IPS DF 6.9 (cell line): ENCODE results near the gene ZNF746.

Experiments
- DNase-seq: peaks from one replicate; pipeline ENCODE4 v3.0.0-alpha.2; 2013; ENCODE audit warnings: low read depth, low spot score
- H3K27ac ChIP-seq: one replicate; pipeline ENCODE4 v1.5.1; 2013; ENCODE audit warnings: low read length, control low read depth
- H3K27me3 ChIP-seq: 2 replicates; pipeline ENCODE4 v1.6.1; 2013; ENCODE audit warnings: mild to moderate bottlenecking, low read length; ENCODE audit not compliant: control insufficient read depth, insufficient read depth
- H3K36me3 ChIP-seq: 2 replicates; pipeline ENCODE4 v1.6.1; 2013; ENCODE audit warnings: low read length; ENCODE audit not compliant: control insufficient read depth, insufficient read depth
- H3K4me1 ChIP-seq: 2 replicates; pipeline ENCODE4 v1.6.1; 2013; ENCODE audit warnings: low read length; ENCODE audit not compliant: control insufficient read depth, insufficient read depth
- H3K4me3 ChIP-seq: 2 replicates; pipeline ENCODE4 v1.5.1; 2013; ENCODE audit warnings: mild to moderate bottlenecking, low read length
- H3K9me3 ChIP-seq: 2 replicates; pipeline ENCODE4 v1.6.1; 2013; ENCODE audit warnings: low read length, inconsistent platforms; ENCODE audit not compliant: control insufficient read depth, insufficient read depth
- WGBS: extraction: QIAGEN DNeasy Blood & Tissue Kit; methylation state at CpG from one replicate; pipeline ENCODE4 v1.1.7; 2013; ENCODE audit warnings: mixed read lengths, missing lambda C conversion rate; ENCODE audit not compliant: insufficient read length, insufficient coverage; 5-methylcytosine and 5-hydroxymethylcytosine counted together

The ZNF746 gene

DNA sequence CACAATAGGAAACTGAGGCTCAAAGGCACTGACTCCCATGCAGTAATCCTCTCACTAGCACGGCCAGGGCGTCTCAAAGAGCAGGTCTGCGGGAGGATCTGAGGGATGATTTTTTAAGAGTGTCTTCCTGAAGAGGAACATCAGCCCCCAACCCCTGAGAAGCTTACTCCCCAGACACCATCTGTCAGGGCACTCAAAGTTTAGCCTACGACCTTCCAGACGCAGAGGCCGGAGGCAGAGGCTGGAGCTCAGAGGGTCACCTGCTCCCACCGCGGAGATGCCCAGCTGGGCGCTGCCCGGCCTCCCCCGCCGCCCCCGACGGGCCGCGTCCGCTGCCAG is 38.4 kb downstream of the ZNF746 start:
- WGBS = no CpG with 5 or more reads among the region's 17 CpGs
- Histone ChIP-seq H3K27me3 (peaks cover 8% of the 10 kb centered on the region; the same call in 1 of the 2 replicates), H3K9me3 (no peaks in the 10 kb centered on the region), H3K4me3 (peak overlapping the region; percentile 61; the same call in 1 of the 2 replicates), H3K36me3 (peaks cover 3% of the 10 kb centered on the region), H3K27ac (no peak overlapping the region), H3K4me1 (no peaks in the 10 kb centered on the region; the same call in 1 of the 2 replicates)
- no peak for DNase-seq

- WGBS = no CpG with 5 or more reads among the region's 3 CpGs
- no peaks in the 10 kb centered on the region for H3K9me3 ChIP-seq
- no peak for DNase-seq
- peaks cover 3% of the 10 kb centered on the region for H3K36me3 ChIP-seq
- H3K4me1 ChIP-seq = no peaks in the 10 kb centered on the region; the same call in 1 of the 2 replicates
- H3K27ac ChIP-seq = no peak overlapping the region
- H3K27me3 ChIP-seq = peaks cover 8% of the 10 kb centered on the region; the same call in 1 of the 2 replicates
- H3K4me3 ChIP-seq = no peak overlapping the region
These were observed 39.4 kb downstream of the ZNF746 start for GRCh38 chr7:149458235-149458634.

GRCh38 chr7:149457766-149458165 is 39.8 kb downstream of the ZNF746 start:
- DNase-seq = no peak
- no CpG with 5 or more reads among the region's 1 CpG for WGBS
- no peaks in the 10 kb centered on the region; the same call in 1 of the 2 replicates for H3K4me1 ChIP-seq
- H3K4me3 ChIP-seq = no peak overlapping the region
- peaks cover 3% of the 10 kb centered on the region for H3K36me3 ChIP-seq
- peaks cover 8% of the 10 kb centered on the region; the same call in 1 of the 2 replicates for H3K27me3 ChIP-seq
- H3K9me3 ChIP-seq = no peaks in the 10 kb centered on the region
- H3K27ac ChIP-seq = no peak overlapping the region

DNA sequence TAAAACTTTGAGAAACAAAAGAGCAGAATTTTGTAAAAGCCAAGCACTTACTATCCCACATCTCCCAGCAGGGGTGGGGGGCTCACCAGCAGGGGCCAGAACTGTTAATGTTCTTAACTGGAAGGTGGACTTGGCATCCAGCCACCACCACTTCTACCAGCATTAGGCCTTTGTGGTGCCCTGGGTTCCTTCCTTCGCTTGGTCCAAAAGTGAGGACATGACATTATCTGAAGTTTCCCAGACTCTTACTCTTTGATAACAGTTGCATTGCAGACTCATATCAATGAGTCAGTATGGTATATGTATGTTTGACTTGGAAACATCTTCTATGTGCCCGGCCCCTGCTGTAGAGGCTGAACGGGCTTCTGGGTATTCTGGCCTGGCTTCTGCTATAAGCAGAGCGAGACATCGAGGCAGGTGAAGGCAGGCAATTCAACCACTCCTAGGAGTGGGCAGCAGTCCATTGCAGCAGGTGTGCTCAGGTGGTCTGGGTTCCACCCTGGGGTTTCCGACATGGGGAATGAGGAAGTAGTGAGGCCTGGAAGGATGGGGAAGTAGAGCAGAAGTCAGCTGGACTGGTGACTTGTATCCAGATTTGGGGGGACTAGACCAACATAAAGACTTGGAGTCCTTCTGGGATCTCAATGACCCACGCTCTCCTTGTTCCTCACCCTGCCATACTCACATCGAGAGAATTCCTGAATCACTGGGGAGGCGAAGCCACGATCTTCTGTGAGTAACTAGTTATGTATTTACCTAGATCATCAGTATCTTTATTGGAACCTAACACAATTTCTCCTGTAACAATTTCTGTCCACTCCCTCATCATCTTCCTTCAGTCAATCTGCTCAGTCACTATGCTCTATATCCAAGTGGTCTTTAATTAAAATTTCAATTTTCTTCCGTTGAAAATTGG is 40.8 kb downstream of the ZNF746 start:
- no peak overlapping the region for H3K27ac ChIP-seq
- H3K4me3 ChIP-seq = no peak overlapping the region
- DNase-seq = no peak
- WGBS = no CpG with 5 or more reads among the region's 11 CpGs
- no peaks in the 10 kb centered on the region for H3K9me3 ChIP-seq
- peaks cover 6% of the 10 kb centered on the region; the same call in 1 of the 2 replicates for H3K27me3 ChIP-seq
- H3K4me1 ChIP-seq = no peaks in the 10 kb centered on the region; the same call in 1 of the 2 replicates
- H3K36me3 ChIP-seq = peaks cover 3% of the 10 kb centered on the region

- no peak for DNase-seq
- no CpG with 5 or more reads among the region's 24 CpGs for WGBS
- H3K4me1 ChIP-seq = no peaks in the 10 kb centered on the region; the same call in 1 of the 2 replicates
These were observed 42.2 kb downstream of the ZNF746 start for GRCh38 chr7:149455175-149455950.

DNA sequence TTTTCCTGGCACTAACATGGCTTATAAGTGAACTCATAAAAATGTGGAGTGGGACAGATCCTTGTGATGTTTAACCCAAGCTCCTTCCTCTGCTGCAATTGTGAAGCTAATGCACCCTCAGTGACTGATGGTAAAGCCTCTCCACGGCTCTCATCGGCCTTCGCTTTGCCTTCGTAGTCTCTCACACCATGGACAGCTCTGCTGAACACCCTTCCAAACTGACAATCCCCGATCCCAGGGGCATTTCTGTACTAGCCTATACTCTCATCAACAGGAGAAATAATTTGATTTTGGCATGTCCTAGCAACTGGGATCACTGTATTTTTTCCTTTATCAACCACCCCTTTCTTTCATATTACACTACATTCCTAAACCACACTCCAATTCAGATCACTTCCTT is 42.9 kb downstream of the ZNF746 start:
- H3K27me3 ChIP-seq = peaks cover 6% of the 10 kb centered on the region; the same call in 1 of the 2 replicates
- H3K36me3 ChIP-seq = peaks cover 8% of the 10 kb centered on the region
- H3K27ac ChIP-seq = no peak overlapping the region
- H3K9me3 ChIP-seq = no peaks in the 10 kb centered on the region
- no CpG with 5 or more reads among the region's 5 CpGs for WGBS
- H3K4me1 ChIP-seq = no peaks in the 10 kb centered on the region; the same call in 1 of the 2 replicates
- no peak for DNase-seq
- no peak overlapping the region for H3K4me3 ChIP-seq

More at GRCh38 chr7:149455175-149455950, 42.2 kb downstream of the ZNF746 start:
- H3K9me3 ChIP-seq = no peaks in the 10 kb centered on the region
- H3K4me3 ChIP-seq = no peak overlapping the region
- no peak overlapping the region for H3K27ac ChIP-seq
- peaks cover 6% of the 10 kb centered on the region; the same call in 1 of the 2 replicates for H3K27me3 ChIP-seq
- peaks cover 4% of the 10 kb centered on the region for H3K36me3 ChIP-seq

GRCh38 chr7:149454006-149454405 is 43.6 kb downstream of the ZNF746 start:
- Histone ChIP-seq H3K4me1 (no peaks in the 10 kb centered on the region), H3K27ac (no peak overlapping the region), H3K36me3 (peaks cover 8% of the 10 kb centered on the region), H3K27me3 (peaks cover under 1% of the 10 kb centered on the region; the same call in 1 of the 2 replicates), H3K9me3 (no peaks in the 10 kb centered on the region), H3K4me3 (no peak overlapping the region)
- WGBS = no CpG with 5 or more reads among the region's 10 CpGs
- DNase-seq = no peak

DNA sequence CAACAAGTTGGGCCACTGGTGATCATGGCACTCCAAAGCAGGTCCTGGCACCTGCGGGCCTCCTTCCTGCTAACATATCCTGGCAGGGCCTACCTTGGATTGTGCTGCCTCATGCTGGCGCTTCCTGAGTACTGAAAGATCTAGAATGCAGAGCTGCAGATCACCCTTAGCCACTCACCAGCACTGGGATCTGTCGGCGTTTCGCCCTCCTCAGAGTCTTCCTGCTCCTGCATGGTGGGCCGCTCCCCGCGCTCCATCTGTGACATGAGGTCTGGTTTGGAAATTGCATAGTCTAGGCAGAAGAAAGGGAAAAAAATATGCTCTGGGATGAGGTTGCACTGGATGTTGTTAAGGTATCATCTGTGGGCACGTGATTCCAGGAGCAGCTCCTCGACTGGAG is 46.8 kb downstream of the ZNF746 start:
- Histone ChIP-seq H3K36me3 (peaks cover 8% of the 10 kb centered on the region), H3K4me1 (no peaks in the 10 kb centered on the region), H3K9me3 (no peaks in the 10 kb centered on the region), H3K27ac (no peak overlapping the region), H3K4me3 (no peak overlapping the region), H3K27me3 (no peaks in the 10 kb centered on the region)
- WGBS = no CpG with 5 or more reads among the region's 10 CpGs
- no peak for DNase-seq

DNA sequence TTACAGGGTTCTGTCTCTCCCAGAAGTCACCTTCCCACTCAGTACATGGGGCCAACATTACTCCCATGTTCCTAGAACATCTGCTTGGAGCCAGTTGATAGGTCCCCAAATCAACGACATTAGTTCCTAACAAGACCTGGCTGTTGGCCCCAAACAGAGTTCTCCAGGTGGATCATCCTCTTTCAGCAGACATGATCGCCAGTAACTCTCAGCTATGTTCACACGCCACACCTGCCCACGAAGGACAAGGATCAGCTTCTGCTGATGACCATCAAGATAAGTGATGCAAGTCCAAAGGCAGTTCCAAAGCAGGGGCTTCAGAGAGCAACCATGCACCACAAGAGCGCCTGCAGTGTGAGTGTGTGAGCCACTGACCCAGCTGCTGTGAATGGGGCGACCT is 47.7 kb downstream of the ZNF746 start:
- no CpG with 5 or more reads among the region's 6 CpGs for WGBS
- Histone ChIP-seq H3K9me3 (no peaks in the 10 kb centered on the region), H3K36me3 (peaks cover 5% of the 10 kb centered on the region; the same call in 1 of the 2 replicates), H3K27ac (no peak overlapping the region), H3K27me3 (no peaks in the 10 kb centered on the region), H3K4me3 (no peak overlapping the region), H3K4me1 (no peaks in the 10 kb centered on the region)
- DNase-seq = no peak

- H3K36me3 ChIP-seq = peaks cover 5% of the 10 kb centered on the region; the same call in 1 of the 2 replicates
- no peaks in the 10 kb centered on the region for H3K4me1 ChIP-seq
- no peak for DNase-seq
- no peak overlapping the region for H3K4me3 ChIP-seq
- no CpG with 5 or more reads among the region's 8 CpGs for WGBS
- H3K27me3 ChIP-seq = no peaks in the 10 kb centered on the region
- H3K27ac ChIP-seq = no peak overlapping the region
- H3K9me3 ChIP-seq = no peaks in the 10 kb centered on the region
These were observed 48.6 kb downstream of the ZNF746 start for GRCh38 chr7:149448961-149449360.
